ENCODE results near the gene RNF166. TPM values are rescaled to one million over a fixed set of nuclear protein-coding genes. Genes with fewer than 3 reads are reported as not detected.

The RNF166 gene
- total and polyA plus RNA-seq, 2 of the 13 experiments (the other 11 are each of a cell fraction or from before 2014, with no cell fraction given) = 21.4 to 23.0 TPM

DNA sequence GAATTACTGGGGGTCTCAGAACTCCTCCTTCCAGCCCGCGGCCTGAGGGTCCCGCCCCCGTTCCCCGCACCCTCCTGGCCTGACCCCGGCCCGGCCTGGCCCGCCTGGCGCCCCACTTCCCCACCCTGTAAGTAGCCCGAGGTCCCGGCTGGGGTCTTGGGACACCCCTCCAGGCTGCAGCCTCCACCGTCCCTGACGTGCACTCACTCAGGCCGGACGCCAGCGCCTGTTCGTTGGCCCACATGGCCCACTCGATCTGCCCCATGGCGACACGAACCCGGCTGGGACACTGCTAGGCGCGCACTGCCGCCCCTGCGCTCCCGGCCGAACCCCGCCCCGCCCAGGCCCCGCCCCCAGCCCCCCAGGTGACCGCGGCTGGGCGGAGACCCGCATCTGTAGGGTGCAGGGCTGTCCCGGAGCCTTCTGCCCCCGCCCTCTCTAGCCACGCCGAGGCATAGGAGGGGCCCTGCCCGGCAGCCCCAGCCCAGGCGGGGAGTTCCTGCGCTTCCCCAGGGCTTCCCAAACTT lies 55.4 kb downstream of the RNF166 start, which contains the start of gene CYBA (continued):
- TF ChIP-seq ARNT2 (CRISPR knock-in tag; IDR thresholded peaks at IDR 0.05; ENCODE audit: low read depth) (peak; percentile 76), ETV6 (CRISPR knock-in tag; conservative IDR thresholded peaks at IDR 0.05) (peak; percentile 35; the same call in 1 of the 2 replicates), TAF1 (CRISPR knock-in tag; IDR thresholded peaks at IDR 0.05) (peak; percentile 90), SALL2 (CRISPR knock-in tag; IDR thresholded peaks at IDR 0.05) (peak; percentile 80; the same call in 1 of the 2 replicates), KDM2A (CRISPR knock-in tag; IDR thresholded peaks at IDR 0.05; ENCODE audit: borderline replicate concordance, low read depth) (peak; percentile 88), PRMT3 (CRISPR knock-in tag; IDR thresholded peaks at IDR 0.05; ENCODE audit: borderline replicate concordance, low read depth) (peak; percentile 49; the same call in 1 of the 2 replicates), NBN (conservative IDR thresholded peaks at IDR 0.05) (no peak), CREB1 (IDR thresholded peaks at IDR 0.05) (no peak), CREB1 (CRISPR knock-in tag; IDR thresholded peaks at IDR 0.05) (no peak), MIXL1 (CRISPR knock-in tag; IDR thresholded peaks at IDR 0.05) (0 out of 2 replicates have a peak, but pooled peaks have one; percentile 43), BCL6 (CRISPR knock-in tag; IDR thresholded peaks at IDR 0.05) (no peak), ZNF567 (CRISPR knock-in tag; IDR thresholded peaks at IDR 0.05; ENCODE audit: borderline replicate concordance) (no peak), TARDBP (CRISPR knock-in tag; IDR thresholded peaks at IDR 0.05) (peak; percentile 14; the same call in 1 of the 2 replicates)
- TF ChIP-seq, protein P1, sequence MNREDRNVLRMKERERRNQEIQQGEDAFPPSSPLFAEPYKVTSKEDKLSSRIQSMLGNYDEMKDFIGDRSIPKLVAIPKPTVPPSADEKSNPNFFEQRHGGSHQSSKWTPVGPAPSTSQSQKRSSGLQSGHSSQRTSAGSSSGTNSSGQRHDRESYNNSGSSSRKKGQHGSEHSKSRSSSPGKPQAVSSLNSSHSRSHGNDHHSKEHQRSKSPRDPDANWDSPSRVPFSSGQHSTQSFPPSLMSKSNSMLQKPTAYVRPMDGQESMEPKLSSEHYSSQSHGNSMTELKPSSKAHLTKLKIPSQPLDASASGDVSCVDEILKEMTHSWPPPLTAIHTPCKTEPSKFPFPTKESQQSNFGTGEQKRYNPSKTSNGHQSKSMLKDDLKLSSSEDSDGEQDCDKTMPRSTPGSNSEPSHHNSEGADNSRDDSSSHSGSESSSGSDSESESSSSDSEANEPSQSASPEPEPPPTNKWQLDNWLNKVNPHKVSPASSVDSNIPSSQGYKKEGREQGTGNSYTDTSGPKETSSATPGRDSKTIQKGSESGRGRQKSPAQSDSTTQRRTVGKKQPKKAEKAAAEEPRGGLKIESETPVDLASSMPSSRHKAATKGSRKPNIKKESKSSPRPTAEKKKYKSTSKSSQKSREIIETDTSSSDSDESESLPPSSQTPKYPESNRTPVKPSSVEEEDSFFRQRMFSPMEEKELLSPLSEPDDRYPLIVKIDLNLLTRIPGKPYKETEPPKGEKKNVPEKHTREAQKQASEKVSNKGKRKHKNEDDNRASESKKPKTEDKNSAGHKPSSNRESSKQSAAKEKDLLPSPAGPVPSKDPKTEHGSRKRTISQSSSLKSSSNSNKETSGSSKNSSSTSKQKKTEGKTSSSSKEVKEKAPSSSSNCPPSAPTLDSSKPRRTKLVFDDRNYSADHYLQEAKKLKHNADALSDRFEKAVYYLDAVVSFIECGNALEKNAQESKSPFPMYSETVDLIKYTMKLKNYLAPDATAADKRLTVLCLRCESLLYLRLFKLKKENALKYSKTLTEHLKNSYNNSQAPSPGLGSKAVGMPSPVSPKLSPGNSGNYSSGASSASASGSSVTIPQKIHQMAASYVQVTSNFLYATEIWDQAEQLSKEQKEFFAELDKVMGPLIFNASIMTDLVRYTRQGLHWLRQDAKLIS (CRISPR knock-in tag; IDR thresholded peaks at IDR 0.05) = no peak
- TF ChIP-seq, protein P2, sequence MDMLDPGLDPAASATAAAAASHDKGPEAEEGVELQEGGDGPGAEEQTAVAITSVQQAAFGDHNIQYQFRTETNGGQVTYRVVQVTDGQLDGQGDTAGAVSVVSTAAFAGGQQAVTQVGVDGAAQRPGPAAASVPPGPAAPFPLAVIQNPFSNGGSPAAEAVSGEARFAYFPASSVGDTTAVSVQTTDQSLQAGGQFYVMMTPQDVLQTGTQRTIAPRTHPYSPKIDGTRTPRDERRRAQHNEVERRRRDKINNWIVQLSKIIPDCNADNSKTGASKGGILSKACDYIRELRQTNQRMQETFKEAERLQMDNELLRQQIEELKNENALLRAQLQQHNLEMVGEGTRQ (IDR thresholded peaks at IDR 0.05; ENCODE audit: low read depth, low read length) = 0 out of 2 replicates have a peak, but pooled peaks have one; percentile 10
- TF ChIP-seq, protein P2 (CRISPR knock-in tag; IDR thresholded peaks at IDR 0.05; ENCODE audit: borderline replicate concordance) = peak; percentile 59; the same call in 1 of the 2 replicates
- TF ChIP-seq, protein P3, sequence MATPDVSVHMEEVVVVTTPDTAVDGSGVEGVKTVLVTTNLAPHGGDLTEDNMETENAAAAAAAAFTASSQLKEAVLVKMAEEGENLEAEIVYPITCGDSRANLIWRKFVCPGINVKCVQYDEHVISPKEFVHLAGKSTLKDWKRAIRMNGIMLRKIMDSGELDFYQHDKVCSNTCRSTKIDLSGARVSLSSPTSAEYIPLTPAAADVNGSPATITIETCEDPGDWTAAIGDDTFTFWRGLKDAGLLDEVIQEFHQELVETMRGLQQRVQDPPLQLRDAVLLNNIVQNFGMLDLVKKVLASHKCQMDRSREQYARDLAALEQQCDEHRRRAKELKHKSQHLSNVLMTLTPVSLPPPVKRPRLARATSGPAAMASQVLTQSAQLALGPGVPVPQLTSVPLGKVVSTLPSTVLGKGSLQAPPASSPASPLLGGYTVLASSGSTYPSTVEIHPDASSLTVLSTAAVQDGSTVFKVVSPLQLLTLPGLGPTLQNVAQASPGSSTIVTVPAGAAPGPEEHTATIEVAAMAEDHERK (CRISPR knock-in tag; IDR thresholded peaks at IDR 0.05; ENCODE audit: low read depth) = no peak
- TF ChIP-seq, protein P4, sequence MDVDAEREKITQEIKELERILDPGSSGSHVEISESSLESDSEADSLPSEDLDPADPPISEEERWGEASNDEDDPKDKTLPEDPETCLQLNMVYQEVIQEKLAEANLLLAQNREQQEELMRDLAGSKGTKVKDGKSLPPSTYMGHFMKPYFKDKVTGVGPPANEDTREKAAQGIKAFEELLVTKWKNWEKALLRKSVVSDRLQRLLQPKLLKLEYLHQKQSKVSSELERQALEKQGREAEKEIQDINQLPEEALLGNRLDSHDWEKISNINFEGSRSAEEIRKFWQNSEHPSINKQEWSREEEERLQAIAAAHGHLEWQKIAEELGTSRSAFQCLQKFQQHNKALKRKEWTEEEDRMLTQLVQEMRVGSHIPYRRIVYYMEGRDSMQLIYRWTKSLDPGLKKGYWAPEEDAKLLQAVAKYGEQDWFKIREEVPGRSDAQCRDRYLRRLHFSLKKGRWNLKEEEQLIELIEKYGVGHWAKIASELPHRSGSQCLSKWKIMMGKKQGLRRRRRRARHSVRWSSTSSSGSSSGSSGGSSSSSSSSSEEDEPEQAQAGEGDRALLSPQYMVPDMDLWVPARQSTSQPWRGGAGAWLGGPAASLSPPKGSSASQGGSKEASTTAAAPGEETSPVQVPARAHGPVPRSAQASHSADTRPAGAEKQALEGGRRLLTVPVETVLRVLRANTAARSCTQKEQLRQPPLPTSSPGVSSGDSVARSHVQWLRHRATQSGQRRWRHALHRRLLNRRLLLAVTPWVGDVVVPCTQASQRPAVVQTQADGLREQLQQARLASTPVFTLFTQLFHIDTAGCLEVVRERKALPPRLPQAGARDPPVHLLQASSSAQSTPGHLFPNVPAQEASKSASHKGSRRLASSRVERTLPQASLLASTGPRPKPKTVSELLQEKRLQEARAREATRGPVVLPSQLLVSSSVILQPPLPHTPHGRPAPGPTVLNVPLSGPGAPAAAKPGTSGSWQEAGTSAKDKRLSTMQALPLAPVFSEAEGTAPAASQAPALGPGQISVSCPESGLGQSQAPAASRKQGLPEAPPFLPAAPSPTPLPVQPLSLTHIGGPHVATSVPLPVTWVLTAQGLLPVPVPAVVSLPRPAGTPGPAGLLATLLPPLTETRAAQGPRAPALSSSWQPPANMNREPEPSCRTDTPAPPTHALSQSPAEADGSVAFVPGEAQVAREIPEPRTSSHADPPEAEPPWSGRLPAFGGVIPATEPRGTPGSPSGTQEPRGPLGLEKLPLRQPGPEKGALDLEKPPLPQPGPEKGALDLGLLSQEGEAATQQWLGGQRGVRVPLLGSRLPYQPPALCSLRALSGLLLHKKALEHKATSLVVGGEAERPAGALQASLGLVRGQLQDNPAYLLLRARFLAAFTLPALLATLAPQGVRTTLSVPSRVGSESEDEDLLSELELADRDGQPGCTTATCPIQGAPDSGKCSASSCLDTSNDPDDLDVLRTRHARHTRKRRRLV (CRISPR knock-in tag; IDR thresholded peaks at IDR 0.05) = 0 out of 2 replicates have a peak, but pooled peaks have one; percentile 26
